ENCODE results near the gene CHFR.

DNA sequence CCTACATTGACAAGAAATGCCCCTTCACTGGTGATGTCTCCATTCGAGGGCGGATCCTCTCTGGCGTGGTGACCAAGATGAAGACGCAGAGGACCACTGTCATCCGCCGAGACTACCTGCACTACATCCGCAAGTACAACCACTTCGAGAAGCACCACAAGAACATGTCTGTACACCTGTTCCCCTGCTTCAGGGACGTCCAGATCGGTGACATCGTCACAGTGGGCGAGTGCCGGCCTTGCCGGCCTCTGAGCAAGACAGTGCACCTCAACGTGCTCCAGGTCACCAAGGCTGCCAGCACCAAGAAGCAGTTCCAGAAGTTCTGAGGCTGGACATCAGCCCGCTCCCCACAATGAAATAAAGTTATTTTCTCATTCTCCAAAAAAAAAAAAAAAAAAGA, 61.5 kb downstream of the CHFR start:
- TF ChIP-seq POLR2AphosphoS5 (IDR thresholded peaks at IDR 0.05), result no peak
- TF ChIP-seq, protein P1, sequence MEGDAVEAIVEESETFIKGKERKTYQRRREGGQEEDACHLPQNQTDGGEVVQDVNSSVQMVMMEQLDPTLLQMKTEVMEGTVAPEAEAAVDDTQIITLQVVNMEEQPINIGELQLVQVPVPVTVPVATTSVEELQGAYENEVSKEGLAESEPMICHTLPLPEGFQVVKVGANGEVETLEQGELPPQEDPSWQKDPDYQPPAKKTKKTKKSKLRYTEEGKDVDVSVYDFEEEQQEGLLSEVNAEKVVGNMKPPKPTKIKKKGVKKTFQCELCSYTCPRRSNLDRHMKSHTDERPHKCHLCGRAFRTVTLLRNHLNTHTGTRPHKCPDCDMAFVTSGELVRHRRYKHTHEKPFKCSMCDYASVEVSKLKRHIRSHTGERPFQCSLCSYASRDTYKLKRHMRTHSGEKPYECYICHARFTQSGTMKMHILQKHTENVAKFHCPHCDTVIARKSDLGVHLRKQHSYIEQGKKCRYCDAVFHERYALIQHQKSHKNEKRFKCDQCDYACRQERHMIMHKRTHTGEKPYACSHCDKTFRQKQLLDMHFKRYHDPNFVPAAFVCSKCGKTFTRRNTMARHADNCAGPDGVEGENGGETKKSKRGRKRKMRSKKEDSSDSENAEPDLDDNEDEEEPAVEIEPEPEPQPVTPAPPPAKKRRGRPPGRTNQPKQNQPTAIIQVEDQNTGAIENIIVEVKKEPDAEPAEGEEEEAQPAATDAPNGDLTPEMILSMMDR (IDR thresholded peaks at IDR 0.05), result no peak
- no peak for TF ChIP-seq POLR2A (IDR thresholded peaks at IDR 0.05)
- TF ChIP-seq EP300 (IDR thresholded peaks at IDR 0.05), result no peak
